HG03103 (cell line): ENCODE data around the gene ZNF407.
"Not testable (repeated sequence)": the region's sequence is repeated elsewhere in the genome, so short reads cannot be mapped to it uniquely, and the experiment has no call there.

Experiments used
- ATAC-seq: cut with Tn5 transposase; IDR thresholded peaks from one replicate; pipeline ENCODE4 v1.9.1; 2021; ENCODE audit warnings: low read depth; ENCODE audit not compliant: unreplicated experiment

The ZNF407 gene

DNA sequence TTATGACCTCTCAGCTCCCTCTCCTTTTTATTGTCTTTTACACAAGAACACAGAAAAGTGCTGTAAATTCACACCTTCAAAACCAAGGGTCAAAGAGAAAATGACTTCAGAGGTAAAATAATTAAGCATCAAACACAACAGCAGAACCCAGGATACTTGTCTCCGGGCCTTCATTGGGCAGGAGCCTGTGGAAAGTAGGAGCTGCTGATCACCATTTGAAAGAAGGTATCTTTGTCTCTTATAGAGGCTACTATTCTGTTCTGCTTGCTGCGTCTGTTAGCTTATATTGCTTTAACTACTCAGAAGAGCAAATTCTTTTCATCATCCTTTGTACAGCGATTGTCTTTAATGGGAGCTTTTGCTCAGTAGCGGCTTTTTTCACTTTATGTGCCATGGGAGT, 350.2 kb downstream of the ZNF407 start:
- ATAC-seq = no peak

DNA sequence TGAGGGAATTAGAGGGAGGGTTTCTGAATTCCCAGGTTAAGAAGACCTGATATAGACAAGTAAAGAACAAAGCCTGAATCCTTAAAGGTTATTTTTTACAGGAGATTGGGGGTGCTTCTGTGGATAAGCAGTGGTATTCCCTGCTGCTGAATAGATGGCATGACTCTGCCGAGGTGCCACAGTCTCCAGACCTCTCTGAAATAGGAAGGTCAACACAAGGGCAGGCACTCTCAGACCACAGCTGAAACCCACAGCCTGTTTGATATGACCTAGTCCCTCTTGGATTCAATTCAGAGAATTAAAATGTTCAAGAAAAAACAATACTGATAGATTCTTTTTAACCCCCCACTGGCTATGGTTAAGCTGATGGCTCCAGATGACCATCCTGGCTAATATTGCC, 351.9 kb downstream of the ZNF407 start:
- no peak for ATAC-seq

DNA sequence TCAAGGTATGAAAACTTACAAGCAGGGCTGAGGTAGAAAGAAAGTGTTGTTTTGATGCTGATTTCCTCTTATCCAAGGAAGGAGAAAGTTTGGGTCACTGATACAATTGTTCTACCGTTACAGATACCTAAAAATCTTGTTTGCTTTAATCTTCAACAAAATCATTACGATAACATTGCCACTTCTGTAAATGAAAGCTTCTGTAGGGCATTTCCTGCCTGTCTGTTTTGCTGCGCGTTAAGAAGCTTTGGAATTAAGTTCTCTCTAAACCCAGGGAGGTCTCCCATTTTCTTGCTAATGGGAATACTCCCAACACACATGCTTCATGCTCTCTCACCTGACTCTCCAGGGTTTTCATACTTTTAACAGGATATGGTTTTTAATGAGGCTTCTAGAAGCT, 352.8 kb downstream of the ZNF407 start:
- ATAC-seq = no peak

DNA sequence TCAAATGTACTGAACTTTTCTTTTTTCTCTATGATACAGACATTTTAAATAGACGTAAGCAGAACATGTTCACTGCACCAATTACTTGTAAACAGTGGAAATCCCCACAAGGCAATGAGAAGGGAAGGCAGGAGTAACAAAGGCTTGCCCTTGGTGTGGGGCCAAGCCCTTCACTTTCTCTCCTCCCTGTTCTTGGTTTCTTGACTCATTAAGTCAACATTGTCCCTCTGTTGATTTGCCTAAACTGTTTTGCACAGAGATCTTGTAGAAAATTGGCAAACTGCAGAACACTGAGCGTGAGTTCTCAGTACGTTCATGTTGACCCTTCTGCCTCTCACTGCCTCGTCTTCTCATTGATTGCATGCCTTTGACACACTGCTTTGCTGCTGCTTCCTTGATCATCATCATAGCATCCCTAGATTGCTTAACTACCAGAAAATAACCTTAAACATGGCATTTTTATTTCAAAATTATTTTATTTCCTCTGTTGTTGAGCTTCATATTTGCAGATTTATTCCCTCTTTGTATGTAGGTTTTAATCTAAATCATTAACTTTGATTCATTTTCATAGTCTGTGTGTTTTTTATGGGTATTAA, 353.6 kb downstream of the ZNF407 start:
- no peak for ATAC-seq

DNA sequence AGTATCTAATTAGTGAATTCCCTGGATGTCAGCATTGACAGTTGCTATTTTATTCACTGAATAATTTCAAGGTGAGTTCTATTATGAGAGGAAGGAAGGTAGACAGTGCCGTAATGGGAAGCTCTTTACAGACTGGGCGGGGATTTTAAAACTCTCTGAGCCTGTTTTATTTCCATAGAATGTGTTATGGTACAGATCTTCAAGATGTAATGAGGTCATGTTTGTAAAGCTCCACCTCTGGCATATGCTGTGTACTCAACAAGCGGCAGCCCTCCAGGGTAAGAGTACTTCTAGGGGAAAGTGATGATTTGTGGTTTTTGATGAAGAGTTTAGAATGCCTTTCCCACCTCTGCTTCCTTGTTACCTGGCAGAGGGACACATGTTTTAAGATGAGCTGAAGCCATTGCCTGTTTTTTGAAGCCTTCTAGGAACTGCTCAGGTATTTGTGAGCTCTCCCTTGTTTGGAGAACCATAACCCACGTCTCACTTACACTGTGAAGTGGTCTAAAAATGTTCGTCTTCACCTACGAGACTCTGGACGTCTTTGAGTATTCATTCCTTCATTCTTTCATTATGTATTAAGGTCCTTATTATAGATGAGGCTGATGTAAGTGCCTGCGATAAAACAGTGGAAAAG, 360.0 kb downstream of the ZNF407 start:
- no peak for ATAC-seq

DNA sequence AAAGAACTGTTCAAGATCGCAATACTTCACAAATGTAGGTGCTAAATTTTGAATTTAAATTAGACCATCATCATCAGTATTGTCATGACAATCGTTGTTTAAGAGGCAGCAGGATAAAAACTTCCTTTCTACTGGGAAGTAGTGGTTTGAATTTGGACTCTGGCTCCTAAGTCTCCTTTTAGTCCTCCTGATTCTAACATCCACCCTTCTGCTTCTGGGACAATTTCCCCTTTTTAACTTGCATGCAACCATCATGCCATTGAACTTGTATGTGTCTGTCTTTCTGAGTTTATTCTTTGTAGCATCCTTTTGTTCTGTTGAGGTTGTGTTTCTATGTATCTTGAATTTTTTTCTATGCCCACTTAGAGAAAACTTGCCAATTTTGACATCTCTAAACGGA, 361.5 kb downstream of the ZNF407 start:
- no peak for ATAC-seq

DNA sequence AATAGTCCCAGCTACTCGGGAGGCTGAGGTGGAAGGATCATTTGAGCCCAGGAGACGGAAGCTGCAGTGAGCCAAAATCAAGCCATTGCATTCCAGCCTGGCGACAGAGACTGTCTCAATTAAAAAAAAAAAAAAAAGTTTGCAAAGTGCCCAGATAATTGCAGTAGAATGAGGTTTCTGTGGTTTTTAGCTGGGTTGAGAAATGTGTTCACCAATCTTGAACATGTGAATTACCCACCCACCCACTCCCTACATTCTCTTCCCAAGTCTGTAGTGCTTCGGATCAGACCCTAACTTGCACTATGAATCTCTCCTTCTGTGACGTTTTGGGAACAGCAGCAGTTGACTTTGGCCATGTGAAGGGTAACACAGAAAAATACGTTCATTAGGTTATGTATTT, 363.9 kb downstream of the ZNF407 start:
- ATAC-seq = no peak

DNA sequence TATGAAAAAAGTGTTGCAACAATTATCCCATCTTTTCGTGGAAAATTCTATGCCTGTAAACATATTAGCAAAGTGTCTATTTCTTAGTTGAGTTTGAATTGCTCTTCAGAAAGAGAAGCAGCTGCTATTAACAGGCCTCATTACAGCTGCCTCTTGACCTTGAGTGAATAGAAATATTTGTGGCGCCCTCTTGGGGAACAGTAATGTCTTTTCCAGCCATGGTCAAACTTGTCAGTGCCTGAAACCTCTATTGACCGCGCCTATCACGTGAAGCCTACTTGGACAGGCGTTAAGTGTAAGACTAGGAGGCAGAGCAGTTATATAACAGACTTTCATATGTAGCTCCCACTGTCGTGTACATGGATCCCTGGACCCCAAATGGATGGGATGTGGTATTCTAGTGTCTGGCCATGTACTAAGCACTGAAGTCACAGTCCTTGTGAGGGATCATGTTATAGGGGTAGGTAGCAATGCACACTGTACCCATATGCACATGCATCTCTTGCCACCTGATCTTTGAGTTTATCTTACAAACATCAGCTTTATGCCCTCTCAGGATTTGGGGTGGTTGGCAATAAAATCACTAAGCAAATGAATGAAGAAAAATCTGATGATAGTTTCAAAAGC, 366.3 kb downstream of the ZNF407 start:
- ATAC-seq = peak; percentile 90

DNA sequence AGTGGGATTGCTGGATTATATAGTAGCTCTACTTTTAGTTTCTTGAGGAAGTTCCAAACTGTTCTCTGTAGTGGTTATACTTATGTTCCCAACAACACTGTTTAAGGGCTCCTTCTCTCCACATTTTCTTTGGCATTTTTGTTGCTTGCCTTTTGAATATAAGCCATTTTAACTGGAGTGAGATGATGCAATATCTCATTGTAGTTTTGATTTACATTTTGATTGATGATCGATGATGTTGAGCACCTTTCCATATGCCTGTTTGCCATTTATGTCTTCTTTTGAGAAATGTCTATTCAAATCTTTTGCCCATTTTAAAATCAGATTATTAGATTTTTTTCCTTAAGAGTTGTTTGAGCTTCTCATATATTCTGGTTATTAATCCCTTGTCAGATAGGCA, 368.0 kb downstream of the ZNF407 start:
- no peak for ATAC-seq

DNA sequence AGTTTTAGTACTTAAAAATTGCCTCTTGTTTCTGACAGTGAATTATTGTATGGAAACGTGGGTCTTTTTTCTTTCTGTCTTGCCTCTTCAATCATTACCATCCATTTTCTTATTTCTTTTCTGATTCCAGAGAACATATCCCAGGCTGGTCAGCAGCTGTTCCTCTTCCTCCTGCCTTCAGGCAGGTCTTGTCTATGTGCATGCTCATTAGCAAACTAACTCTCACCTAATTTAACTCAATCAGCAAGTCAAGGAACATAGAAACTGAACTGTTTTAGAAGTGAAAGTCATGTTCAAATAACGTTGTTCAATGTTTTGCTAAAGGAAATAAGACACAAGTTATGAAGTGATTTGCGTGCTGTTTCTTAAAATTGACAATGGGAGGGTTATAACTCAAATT, 369.8 kb downstream of the ZNF407 start:
- ATAC-seq = no peak

DNA sequence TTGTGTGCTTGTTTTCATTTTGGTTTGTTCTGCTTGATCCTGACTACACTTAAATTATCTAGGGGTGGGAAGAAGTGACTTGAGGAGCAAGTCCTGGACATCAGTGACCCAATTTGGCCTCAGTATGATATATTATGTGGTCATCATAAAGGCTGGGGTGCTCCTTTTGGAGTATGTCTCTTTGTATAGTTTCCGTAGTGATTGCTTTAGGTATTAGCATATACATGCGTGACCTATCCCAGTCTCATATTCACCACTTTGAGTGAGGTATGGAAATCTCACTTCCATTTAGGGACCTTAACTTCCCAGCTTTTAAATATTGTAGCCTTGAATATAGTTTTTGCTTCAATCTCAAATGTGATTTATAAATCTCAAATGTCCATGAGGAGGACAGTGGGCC, 370.3 kb downstream of the ZNF407 start:
- no peak for ATAC-seq

DNA sequence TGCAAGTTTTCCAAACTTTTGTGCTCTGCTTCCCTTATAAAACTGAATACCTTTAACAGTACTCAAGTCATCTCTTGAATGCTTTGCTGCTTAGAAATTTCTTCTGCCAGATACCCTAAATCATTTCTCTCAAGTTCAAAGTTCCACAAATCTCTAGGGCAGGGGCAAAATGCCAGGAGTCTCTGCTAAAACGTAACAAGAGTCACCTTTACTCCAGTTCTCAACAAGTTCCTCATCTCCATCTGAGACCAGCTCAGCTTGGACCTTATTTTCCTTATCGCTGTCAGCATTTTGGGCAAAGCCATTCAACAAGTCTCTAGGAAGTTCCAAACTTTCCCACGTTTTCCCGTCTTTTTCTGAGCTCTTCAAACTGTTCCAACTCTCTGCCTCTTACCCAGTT, 373.7 kb downstream of the ZNF407 start:
- not testable (repeated sequence) for ATAC-seq

DNA sequence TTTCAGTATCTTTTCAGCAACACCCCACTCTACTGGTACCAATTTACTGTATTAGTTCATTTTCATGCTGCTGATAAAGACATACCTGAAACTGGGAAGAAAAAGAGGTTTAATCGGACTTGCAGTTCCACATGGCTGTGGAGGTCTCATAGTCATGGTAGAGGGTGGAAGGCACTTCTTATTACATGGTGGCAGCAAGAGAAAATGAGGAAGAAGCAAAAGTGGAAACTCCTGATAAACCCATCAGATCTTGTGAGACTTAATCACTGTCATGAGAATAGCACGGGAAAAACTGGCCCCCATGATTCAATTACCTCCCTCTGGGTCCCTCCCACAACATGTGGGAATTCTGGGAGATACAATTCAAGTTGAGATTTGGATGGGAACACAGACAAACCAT, 374.1 kb downstream of the ZNF407 start:
- not testable (repeated sequence) for ATAC-seq

DNA sequence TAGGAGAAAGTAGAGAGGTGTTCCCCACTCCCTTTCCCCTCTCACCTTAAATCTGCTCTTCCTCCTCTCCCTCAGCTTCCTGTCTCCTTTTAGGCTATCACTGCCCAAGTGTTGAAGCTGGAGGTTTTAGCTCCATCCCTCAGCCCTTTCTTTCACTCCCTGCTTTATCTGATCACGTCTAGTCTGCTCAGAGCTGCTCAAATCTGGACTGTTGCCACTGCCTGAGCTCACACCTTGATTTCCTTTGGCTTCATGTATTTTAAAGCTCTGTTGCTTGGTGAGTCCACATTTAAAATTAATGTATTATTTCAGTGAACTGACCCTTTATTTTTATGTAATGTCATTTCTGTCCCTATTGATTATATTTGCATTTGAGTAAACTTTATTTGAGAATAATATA, 374.7 kb downstream of the ZNF407 start:
- ATAC-seq = no peak

DNA sequence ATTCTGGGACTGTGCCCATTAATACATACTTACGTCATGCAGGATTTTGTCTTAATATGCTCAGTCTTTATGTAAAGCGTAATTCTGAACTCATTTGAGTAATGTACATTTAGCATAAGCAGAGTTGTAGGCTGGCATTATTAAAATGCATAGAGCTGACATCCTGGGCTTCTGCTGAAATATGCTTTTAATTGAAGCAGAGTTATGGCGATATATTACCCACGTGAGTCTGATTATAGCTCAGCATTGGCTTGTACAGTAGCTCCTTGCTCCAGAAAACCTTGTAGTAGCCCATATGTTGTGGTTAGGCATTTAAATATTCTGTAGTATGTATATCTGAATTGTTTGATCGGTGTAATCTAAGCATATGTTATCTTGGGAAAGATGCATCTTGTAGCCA, 377.3 kb downstream of the ZNF407 start:
- ATAC-seq = no peak

DNA sequence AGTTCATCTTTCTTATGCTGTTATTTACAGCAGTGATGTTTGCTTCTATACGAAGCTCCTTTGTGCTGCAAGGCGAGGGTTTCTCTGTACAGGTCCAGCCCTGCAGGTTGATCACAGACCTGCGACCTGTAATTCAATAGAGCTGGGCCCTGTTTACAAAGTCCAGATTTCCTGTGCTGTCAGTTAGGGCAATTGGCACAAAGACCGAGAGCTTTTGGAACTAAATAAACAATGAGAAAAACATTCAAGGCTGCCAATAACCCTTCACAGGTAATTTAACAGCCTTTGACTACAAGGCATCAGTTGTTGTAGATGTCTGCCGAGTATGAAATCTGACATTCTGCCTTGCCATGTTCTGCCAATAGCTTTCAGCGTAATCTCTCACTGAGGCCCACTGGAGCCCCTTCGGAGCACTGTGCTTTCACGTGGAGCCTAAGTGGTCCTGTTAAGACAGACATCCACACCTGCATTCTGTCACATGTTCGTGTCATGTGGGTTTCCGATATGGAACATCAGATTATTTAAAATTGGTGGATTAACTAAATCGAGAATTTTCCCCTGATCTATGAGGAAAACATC, 378.8 kb downstream of the ZNF407 start:
- ATAC-seq = no peak

DNA sequence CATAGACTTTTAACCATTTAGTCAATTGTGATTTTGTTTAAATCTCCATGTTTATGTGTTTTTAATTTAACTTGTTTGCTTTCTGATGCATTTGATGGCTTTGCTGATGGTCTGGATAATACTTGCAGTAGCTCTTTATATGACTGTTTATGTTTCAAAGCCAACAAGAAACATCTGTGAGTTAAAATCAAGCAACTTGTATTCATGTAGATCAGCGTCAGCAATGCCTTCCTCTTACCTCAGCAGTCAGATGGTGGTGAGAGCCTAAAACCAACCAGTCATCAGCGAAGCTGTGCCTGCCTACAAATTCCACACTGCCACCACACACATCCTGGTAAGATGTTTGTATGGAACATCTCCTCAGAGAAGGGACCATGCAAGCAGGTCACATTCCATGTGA, 379.4 kb downstream of the ZNF407 start:
- ATAC-seq = no peak

DNA sequence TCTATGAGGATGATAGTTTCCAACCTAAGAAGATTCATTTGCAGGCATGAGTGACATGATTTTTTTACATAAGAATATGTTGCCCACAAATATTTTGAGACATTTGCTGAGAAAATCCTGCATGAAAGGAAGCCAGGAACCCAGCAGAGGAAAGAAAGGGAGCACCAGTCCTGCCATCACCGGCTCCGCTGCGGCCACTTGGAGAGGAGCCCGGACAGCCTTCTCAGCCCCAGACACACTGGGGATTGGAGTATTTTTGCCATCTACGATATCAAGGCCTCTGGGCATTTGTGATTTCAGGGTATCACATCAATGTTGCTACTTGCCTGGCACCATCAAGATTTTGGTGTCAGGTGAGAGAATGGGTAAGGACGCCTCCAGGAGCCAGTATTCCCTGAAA, 383.0 kb downstream of the ZNF407 start:
- no peak for ATAC-seq

DNA sequence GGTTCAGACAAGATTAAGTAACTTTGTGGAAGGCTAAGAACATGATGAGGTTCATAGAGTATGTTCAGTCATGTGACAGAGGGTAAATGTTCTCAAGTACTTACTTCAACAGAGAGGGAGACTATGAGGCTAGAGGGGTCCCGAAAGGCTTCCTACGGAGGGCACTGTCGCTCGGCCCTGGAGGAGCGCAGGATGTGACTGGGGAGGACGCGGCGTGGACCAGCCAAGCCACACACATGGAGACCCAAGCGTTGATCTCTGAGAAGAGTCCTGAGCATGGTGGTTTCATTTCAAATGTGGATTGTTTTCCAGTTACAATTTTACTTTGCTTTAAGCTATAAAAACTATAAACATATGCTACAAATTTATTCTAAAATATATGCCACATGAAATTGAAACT, 383.8 kb downstream of the ZNF407 start:
- no peak for ATAC-seq

DNA sequence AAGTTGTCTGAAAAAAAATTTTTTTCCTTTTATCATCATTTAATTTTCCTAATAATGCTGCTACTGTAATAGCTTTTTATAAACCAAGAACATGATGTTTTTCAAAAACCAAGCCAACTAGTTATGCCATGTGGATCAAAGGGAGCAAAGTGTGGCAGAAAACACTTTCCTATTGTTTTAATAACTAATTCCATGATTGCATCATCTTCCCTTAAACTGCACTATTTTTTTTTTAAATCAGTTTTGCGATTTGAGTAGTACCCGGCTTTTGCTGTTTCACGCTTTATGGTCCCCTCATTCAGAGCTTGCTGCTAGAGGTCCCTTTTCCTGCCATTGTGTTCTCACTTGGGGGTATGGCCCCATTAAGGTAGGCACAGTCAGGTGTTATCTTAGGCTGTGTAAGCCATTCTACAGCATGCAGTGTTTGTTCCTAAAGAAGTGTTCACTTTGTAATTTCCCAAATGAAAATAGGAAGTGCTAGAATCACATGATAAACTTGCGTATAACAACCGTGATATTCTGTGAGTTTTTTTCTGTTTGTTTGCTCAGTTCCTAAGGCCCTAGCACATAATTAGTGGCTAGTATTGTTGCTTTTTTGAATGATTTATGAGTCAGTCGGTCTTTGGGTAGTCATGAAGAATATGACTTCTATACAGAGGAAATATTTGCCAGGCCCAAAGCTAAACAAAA, 385.4 kb downstream of the ZNF407 start:
- ATAC-seq = no peak

DNA sequence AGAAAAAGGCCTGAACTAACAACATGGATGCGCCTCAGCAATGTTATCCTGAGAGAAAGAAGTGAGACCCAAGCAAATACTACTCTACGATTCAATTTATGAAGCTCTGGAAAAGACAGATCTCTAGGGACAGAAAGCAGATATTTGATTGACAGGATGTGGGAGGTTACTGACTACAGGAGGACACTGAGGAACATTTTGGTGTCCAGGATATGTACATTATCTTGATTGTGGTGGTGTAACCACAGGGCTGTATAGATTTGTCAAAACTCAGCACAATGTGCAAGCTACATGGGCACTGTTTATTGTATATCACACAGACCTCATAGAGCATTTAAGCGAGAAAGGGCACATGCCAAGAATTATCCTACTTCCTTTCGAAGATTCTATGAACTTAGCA, 391.5 kb downstream of the ZNF407 start:
- ATAC-seq = no peak
